ENCODE measurements around the gene CDYL2.

GRCh38 chr16:80807906-80808305 is 3.5 kb upstream of the CDYL2 start:
- TF ChIP-seq POLR2A (IDR thresholded peaks at IDR 0.05; ENCODE audit: extremely low read depth, insufficient read length) (no peak), CTCF (IDR thresholded peaks at IDR 0.05; ENCODE audit: low read depth, low read length) (no peak), MYC (IDR thresholded peaks at IDR 0.05; ENCODE audit: low read depth, low read length) (no peak)

Data from NB4 (cell line).